Tibial nerve (tissue), 4 donors: ENCODE data around the gene INPP4B. TPM values are rescaled to one million over a fixed set of nuclear protein-coding genes. Genes with fewer than 3 reads are reported as not detected.

Source experiments
- DNase-seq, 2 donors: peaks; one replicate each; pipeline ENCODE4 v3.0.0-alpha.2; 2019; ENCODE audit warnings: low spot score in 2 of 2
- H3K27ac ChIP-seq, 4 donors: fragments of 200-600 bp; sonication (generic) in 3 of 4; one replicate each; pipeline ENCODE4 v1.5.1; 2017 to 2019; ENCODE audit warnings: mild to moderate bottlenecking in 1 of 4
- H3K27me3 ChIP-seq, 2 donors: fragments of 200-600 bp; sonication (generic) in 1 of 2; one replicate each; pipeline versions ENCODE4 v1.5.1 to v1.6.0; 2017 to 2019
- H3K36me3 ChIP-seq, 3 donors: fragments of 200-600 bp; sonication (generic); one replicate each; pipeline ENCODE4 v1.5.1; 2018 to 2019
- H3K4me1 ChIP-seq, 4 donors: fragments of 200-600 bp; sonication (generic) in 3 of 4; one replicate each; pipeline ENCODE4 v1.5.1; 2017 to 2019
- H3K4me3 ChIP-seq, 4 donors: fragments of 200-600 bp; sonication (generic) in 3 of 4; one replicate each; pipeline ENCODE4 v1.5.1; 2017 to 2019; ENCODE audit warnings: mild to moderate bottlenecking in 1 of 4, moderate library complexity in 1 of 4
- H3K9me3 ChIP-seq, 4 donors: fragments of 200-600 bp; sonication (generic) in 3 of 4; one replicate each; pipeline ENCODE4 v1.5.1; 2017 to 2019
- EP300 ChIP-seq, 2 donors: sonication (generic); formaldehyde crosslinking; IDR thresholded peaks; one replicate each; pipeline ENCODE4 v1.6.1; 2017; ENCODE audit warnings: antibody characterized with exemption in 2 of 2, mild to moderate bottlenecking in 1 of 2
- POLR2A ChIP-seq, 2 donors: fragments of 450-650 bp; IDR thresholded peaks; one replicate each; pipeline ENCODE4 v1.6.1; 2017; ENCODE audit warnings: antibody characterized with exemption in 2 of 2, mild to moderate bottlenecking in 2 of 2, moderate library complexity in 2 of 2
- WGBS, 2 donors: methylation state at CpG; one replicate each; pipeline ENCODE4 v1.1.5; 2018; 5-methylcytosine and 5-hydroxymethylcytosine counted together
- total RNA-seq, 4 donors: library from RNA; depleted of rRNA; stranded (reverse); fragments of >200 nt; gene quantifications; one replicate each; pipeline ENCODE4 v1.1.0, GENCODE V29; 2016
- TF ChIP-seq, protein P1 (sequence below), 5 experiments: fragments of 200-600 bp in 3 of 5; fragments of 450-650 bp in 2 of 5; sonication (generic) in 3 of 5; IDR thresholded peaks; one replicate each; pipeline ENCODE4 v1.5.1; 2016 to 2019; ENCODE audit warnings: antibody characterized with exemption in 5 of 5, mild to moderate bottlenecking in 3 of 5, moderate library complexity in 2 of 5

Gene INPP4B
- total RNA-seq, 4 donors from 2014 or later = 16.3 to 32.4 (median 24.8) TPM

- H3K4me3 ChIP-seq = no peak overlapping the region
- no peaks in the 10 kb centered on the region for H3K9me3 ChIP-seq
- DNase-seq = no peak
- 89 to 92% methylated on average over 3 of the region's 3 CpGs for WGBS, 2 donors
- H3K27me3 ChIP-seq = no peaks in the 10 kb centered on the region
- TF ChIP-seq EP300 (IDR thresholded peaks at IDR 0.05) (no peak), POLR2A (IDR thresholded peaks at IDR 0.05) (no peak)
- TF ChIP-seq, protein P1, sequence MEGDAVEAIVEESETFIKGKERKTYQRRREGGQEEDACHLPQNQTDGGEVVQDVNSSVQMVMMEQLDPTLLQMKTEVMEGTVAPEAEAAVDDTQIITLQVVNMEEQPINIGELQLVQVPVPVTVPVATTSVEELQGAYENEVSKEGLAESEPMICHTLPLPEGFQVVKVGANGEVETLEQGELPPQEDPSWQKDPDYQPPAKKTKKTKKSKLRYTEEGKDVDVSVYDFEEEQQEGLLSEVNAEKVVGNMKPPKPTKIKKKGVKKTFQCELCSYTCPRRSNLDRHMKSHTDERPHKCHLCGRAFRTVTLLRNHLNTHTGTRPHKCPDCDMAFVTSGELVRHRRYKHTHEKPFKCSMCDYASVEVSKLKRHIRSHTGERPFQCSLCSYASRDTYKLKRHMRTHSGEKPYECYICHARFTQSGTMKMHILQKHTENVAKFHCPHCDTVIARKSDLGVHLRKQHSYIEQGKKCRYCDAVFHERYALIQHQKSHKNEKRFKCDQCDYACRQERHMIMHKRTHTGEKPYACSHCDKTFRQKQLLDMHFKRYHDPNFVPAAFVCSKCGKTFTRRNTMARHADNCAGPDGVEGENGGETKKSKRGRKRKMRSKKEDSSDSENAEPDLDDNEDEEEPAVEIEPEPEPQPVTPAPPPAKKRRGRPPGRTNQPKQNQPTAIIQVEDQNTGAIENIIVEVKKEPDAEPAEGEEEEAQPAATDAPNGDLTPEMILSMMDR (IDR thresholded peaks at IDR 0.05) = no peak
- no peak overlapping the region for H3K27ac ChIP-seq
- no peaks in the 10 kb centered on the region for H3K4me1 ChIP-seq
- no peaks in the 10 kb centered on the region for H3K36me3 ChIP-seq
Measured at GRCh38 chr4:142683997-142684396, 162.1 kb downstream of the INPP4B start.

GRCh38 chr4:142683503-142683902 lies 162.6 kb downstream of the INPP4B start:
- 96 to 98% methylated on average over 2 of the region's 2 CpGs for WGBS, 2 donors
- DNase-seq = no peak
- no peaks in the 10 kb centered on the region for H3K36me3 ChIP-seq
- H3K27ac ChIP-seq = no peak overlapping the region
- no peaks in the 10 kb centered on the region for H3K4me1 ChIP-seq
- H3K9me3 ChIP-seq = no peaks in the 10 kb centered on the region
- no peak overlapping the region for H3K4me3 ChIP-seq
- H3K27me3 ChIP-seq = no peaks in the 10 kb centered on the region
- TF ChIP-seq EP300 (IDR thresholded peaks at IDR 0.05) (no peak), POLR2A (IDR thresholded peaks at IDR 0.05) (no peak)
- TF ChIP-seq, protein P1 (IDR thresholded peaks at IDR 0.05) = no peak

- Histone ChIP-seq H3K27ac (no peak overlapping the region), H3K4me3 (no peak overlapping the region), H3K4me1 (no peaks in the 10 kb centered on the region), H3K36me3 (no peaks in the 10 kb centered on the region), H3K9me3 (peaks cover 0 to 48% (median 8%) of the 10 kb centered on the region in 4 donors), H3K27me3 (no peaks in the 10 kb centered on the region)
- 85 to 91% methylated on average over 2 of the region's 2 CpGs for WGBS, 2 donors
- DNase-seq = no peak
- TF ChIP-seq POLR2A (IDR thresholded peaks at IDR 0.05) = no peak
- TF ChIP-seq, protein P1 (IDR thresholded peaks at IDR 0.05) = no peak
- no peak for TF ChIP-seq EP300 (IDR thresholded peaks at IDR 0.05)
Measured at GRCh38 chr4:142671516-142671915, 174.6 kb downstream of the INPP4B start.

- no peaks in the 10 kb centered on the region for H3K27me3 ChIP-seq
- H3K4me1 ChIP-seq = no peaks in the 10 kb centered on the region
- no peak overlapping the region for H3K27ac ChIP-seq
- 59 to 72% methylated on average over 1 of the region's 1 CpG for WGBS, 2 donors
- no peak overlapping the region for H3K4me3 ChIP-seq
- no peaks in the 10 kb centered on the region for H3K36me3 ChIP-seq
- DNase-seq = no peak
- H3K9me3 ChIP-seq = peaks cover 0 to 26% (median 5%) of the 10 kb centered on the region in 4 donors
- TF ChIP-seq EP300 (IDR thresholded peaks at IDR 0.05) = no peak
- TF ChIP-seq, protein P1 (IDR thresholded peaks at IDR 0.05) = no peak
- no peak for TF ChIP-seq POLR2A (IDR thresholded peaks at IDR 0.05)
Measured at GRCh38 chr4:142663828-142664227, 182.3 kb downstream of the INPP4B start.

GRCh38 chr4:142660728-142661127 lies 185.4 kb downstream of the INPP4B start:
- H3K9me3 ChIP-seq = peaks cover 0 to 45% (median 18%) of the 10 kb centered on the region in 4 donors
- TF ChIP-seq POLR2A (IDR thresholded peaks at IDR 0.05) = no peak
- TF ChIP-seq, protein P1 (IDR thresholded peaks at IDR 0.05) = no peak
- 88 to 89% methylated on average over 8 of the region's 8 CpGs for WGBS, 2 donors

More at GRCh38 chr4:142660728-142661127, 185.4 kb downstream of the INPP4B start:
- DNase-seq = no peak
- no peak overlapping the region for H3K27ac ChIP-seq
- peaks cover 0 to 6% (median 0%) of the 10 kb centered on the region in 3 donors for H3K36me3 ChIP-seq
- no peak overlapping the region for H3K4me3 ChIP-seq
- no peaks in the 10 kb centered on the region for H3K27me3 ChIP-seq
- H3K4me1 ChIP-seq = no peaks in the 10 kb centered on the region
